CD1c-positive myeloid dendritic cell (primary cell): ENCODE measurements around the gene RPS19.
"Not testable (repeated sequence)": the region's sequence is repeated elsewhere in the genome, so short reads cannot be mapped to it uniquely, and the experiment has no call there.

ENCODE experiments used
- DNase-seq: peaks from one replicate; pipeline ENCODE4 v3.0.0-alpha.2; 2016; ENCODE audit errors: extremely low spot score

Gene RPS19

GRCh38 chr19:41860419-41861115, 512 bp downstream of the RPS19 start:
- DNase-seq: peak; percentile 28

GRCh38 chr19:41861116-41861768, 1.2 kb downstream of the RPS19 start:
- peak; percentile 29 for DNase-seq

- DNase-seq: no peak
Observed at GRCh38 chr19:41861846-41862245, 1.8 kb downstream of the RPS19 start.

GRCh38 chr19:41862445-41862986, 2.5 kb downstream of the RPS19 start:
- no peak for DNase-seq

- DNase-seq: no peak
Observed at GRCh38 chr19:41863209-41863931, 3.3 kb downstream of the RPS19 start.

GRCh38 chr19:41864374-41864773, 4.3 kb downstream of the RPS19 start:
- DNase-seq: no peak

- DNase-seq: no peak
Observed at GRCh38 chr19:41866284-41866683, 6.2 kb downstream of the RPS19 start.

GRCh38 chr19:41868120-41868988, 8.3 kb downstream of the RPS19 start:
- DNase-seq: no peak

GRCh38 chr19:41868989-41869300, 8.9 kb downstream of the RPS19 start:
- no peak for DNase-seq

GRCh38 chr19:41869374-41869955, 9.4 kb downstream of the RPS19 start:
- no peak for DNase-seq

GRCh38 chr19:41870401-41870873, 10.4 kb downstream of the RPS19 start:
- no peak for DNase-seq

GRCh38 chr19:41871573-41872383, 11.7 kb downstream of the RPS19 start:
- peak; percentile 74 for DNase-seq

- no peak for DNase-seq
Observed at GRCh38 chr19:41872384-41872774, 12.3 kb downstream of the RPS19 start.

- DNase-seq: peak; percentile 57
Observed at GRCh38 chr19:41872775-41873647, 13.0 kb downstream of the RPS19 start.

- not testable (repeated sequence) for DNase-seq
Observed at GRCh38 chr19:41875973-41876372, 15.9 kb downstream of the RPS19 start.

- DNase-seq: peak; percentile 51
Observed at GRCh38 chr19:41876847-41877832, 17.1 kb downstream of the RPS19 start, which contains the start of gene CD79A. Gene CD79A (plus strand): TSS chr19:41877279. CDS start chr19:41877305, 26 bp downstream.

GRCh38 chr19:41877916-41878905, 18.2 kb downstream of the RPS19 start:
- DNase-seq: peak; percentile 38
